22Rv1 (cell line): ENCODE measurements around the gene SLC23A2.

Source experiments
- CTCF ChIP-seq: fragments of 450-650 bp; IDR thresholded peaks from 2 replicates; pipeline ENCODE4 v1.5.1; 2017; ENCODE audit warnings: mild to moderate bottlenecking
- ZFX ChIP-seq: fragments of 450-650 bp; IDR thresholded peaks from 2 replicates; pipeline ENCODE4 v1.6.1; 2017; ENCODE audit warnings: antibody characterized with exemption, borderline replicate concordance

- TF ChIP-seq CTCF (no peak), ZFX (no peak)
These were observed 22.8 kb upstream of the SLC23A2 start for GRCh38 chr20:5024103-5024502.
